GM21619 (cell line): Measurements from ENCODE around the gene NPM3.

Source experiments
- ATAC-seq: cut with Tn5 transposase; IDR thresholded peaks from one replicate; pipeline ENCODE4 v1.9.1; 2021; ENCODE audit not compliant: unreplicated experiment

Gene NPM3

GRCh38 chr10:101775273-101776160 is 7.7 kb downstream of the NPM3 start, which contains the start of gene FGF8:
FGF8 (minus strand) TSS chr10:101776114; CDS start chr10:101775900, 214 bp downstream.
- ATAC-seq = no peak

GRCh38 chr10:101774589-101775272 is 8.5 kb downstream of the NPM3 start:
- no peak for ATAC-seq

- ATAC-seq = no peak
These were observed 9.2 kb downstream of the NPM3 start for GRCh38 chr10:101773923-101774588.

GRCh38 chr10:101772895-101773761 is 10.1 kb downstream of the NPM3 start:
- ATAC-seq = no peak

GRCh38 chr10:101772017-101772894 is 11.0 kb downstream of the NPM3 start:
- ATAC-seq = no peak

- no peak for ATAC-seq
These were observed 11.9 kb downstream of the NPM3 start for GRCh38 chr10:101771380-101771779.

- no peak for ATAC-seq
These were observed 12.7 kb downstream of the NPM3 start for GRCh38 chr10:101770331-101771215.

- no peak for ATAC-seq
These were observed 13.6 kb downstream of the NPM3 start for GRCh38 chr10:101769541-101770180.

GRCh38 chr10:101768791-101769170 is 14.5 kb downstream of the NPM3 start:
- ATAC-seq = no peak

GRCh38 chr10:101767966-101768790 is 15.1 kb downstream of the NPM3 start:
- ATAC-seq = no peak

- no peak for ATAC-seq
These were observed 15.7 kb downstream of the NPM3 start for GRCh38 chr10:101767600-101767945.

- no peak for ATAC-seq
These were observed 16.3 kb downstream of the NPM3 start for GRCh38 chr10:101766753-101767599.

- no peak for ATAC-seq
These were observed 16.9 kb downstream of the NPM3 start for GRCh38 chr10:101766306-101766705.

GRCh38 chr10:101763141-101763846 is 20.0 kb downstream of the NPM3 start:
- ATAC-seq = no peak

GRCh38 chr10:101762736-101763135 is 20.5 kb downstream of the NPM3 start:
- no peak for ATAC-seq

GRCh38 chr10:101761226-101761625 is 22.0 kb downstream of the NPM3 start:
- ATAC-seq = no peak
